ENCODE results near the gene TCF12.

TCF12 gene

DNA sequence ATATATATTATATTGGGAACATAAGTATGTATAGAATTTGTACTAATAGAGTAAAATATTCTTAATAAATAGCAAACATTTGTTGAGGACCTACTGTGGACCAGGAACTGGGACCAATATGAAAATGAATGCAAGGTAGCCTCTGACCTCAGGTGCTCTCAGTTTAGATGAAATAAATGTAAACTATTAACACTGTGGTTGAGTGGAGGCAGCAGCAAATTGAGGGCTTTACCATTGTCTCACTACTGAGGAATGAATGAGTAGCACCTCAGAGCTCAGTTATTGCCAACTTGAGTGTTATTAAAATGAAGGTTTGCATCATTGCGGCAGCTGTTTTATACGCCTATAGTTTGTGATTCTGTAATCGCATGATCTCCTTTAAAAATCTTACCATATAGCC lies 366.9 kb downstream of the TCF12 start:
- Mint-ChIP-seq H3K9me3 (no peaks in the 10 kb centered on the region), H3K36me3 (peaks cover 68% of the 10 kb centered on the region), H3K27ac (no peak overlapping the region), H3K4me1 (no peaks in the 10 kb centered on the region), H3K4me3 (no peak overlapping the region)
- ATAC-seq (no peak), DNase-seq (ENCODE audit: low spot score in 2 of 2) (no peak)

DNA sequence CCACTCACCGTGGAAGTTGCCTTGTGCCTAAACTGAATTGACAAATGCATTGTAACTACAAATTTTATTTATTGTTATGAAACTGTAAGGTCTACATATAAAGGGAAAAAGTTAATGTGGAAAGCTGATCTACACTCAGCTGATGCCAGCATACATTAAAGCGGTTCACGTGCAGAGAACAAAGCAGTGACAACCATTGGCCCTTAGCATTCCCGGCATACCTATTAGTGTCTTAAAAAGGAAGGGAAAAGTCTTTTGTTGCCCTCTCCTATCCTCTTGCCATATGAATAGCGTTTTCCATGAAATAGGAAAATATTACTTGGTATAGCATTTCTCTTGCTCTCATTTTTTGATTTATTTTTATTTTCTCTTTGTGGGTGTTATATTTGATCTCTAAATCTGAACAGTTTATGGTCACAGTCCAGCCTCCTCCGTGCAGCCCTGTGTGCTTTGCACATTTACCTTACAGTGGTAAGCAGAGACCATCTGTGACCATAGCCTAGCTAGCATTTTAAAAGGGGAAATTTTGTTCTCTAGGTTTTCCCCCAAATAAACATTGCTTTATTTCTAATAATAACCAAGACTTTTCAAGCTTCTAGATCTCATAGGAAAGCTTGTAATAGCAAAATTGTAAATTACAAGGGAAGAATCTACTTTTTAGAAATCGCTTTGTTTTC lies 368.1 kb downstream of the TCF12 start:
- H3K4me3 Mint-ChIP-seq, result no peak overlapping the region

DNA sequence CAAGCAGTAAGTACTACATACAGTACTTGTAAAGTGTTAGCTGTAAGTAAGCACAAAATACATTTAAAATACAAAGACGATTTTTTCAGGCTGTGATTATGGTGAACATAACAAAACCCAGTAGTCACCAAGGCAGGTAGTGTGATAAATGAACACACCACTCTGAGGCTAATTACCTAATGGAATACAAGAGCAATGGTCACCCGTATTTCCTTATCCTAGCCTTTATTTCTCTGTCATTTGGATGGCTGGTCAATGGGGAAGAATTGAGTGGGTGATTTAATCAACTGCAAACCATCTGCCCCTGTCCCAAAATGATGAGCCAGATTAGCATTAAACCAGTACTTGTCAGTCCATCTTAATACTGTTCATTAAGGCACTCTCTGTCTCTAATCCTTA lies 368.7 kb downstream of the TCF12 start:
- DNase-seq (ENCODE audit: low spot score in 2 of 2), result no peak
- no peaks in the 10 kb centered on the region for H3K9me3 Mint-ChIP-seq
- no peaks in the 10 kb centered on the region for H3K4me1 Mint-ChIP-seq
- H3K36me3 Mint-ChIP-seq, result peaks cover 59% of the 10 kb centered on the region
- no peak for ATAC-seq
- no peak overlapping the region for H3K27ac Mint-ChIP-seq
- no peak overlapping the region for H3K4me3 Mint-ChIP-seq

More for the DNA sequence above, 368.1 kb downstream of the TCF12 start:
- no peak for ATAC-seq
- Mint-ChIP-seq H3K27ac (no peak overlapping the region), H3K36me3 (peaks cover 64% of the 10 kb centered on the region), H3K4me1 (no peaks in the 10 kb centered on the region), H3K9me3 (no peaks in the 10 kb centered on the region)
- no peak for DNase-seq (ENCODE audit: low spot score in 2 of 2)

- DNase-seq (ENCODE audit: low spot score in 2 of 2) (no peak), ATAC-seq (no peak)
- Mint-ChIP-seq H3K27ac (no peak overlapping the region), H3K4me3 (no peak overlapping the region), H3K36me3 (peaks cover 40% of the 10 kb centered on the region), H3K4me1 (no peaks in the 10 kb centered on the region), H3K9me3 (no peaks in the 10 kb centered on the region)
These were observed 370.6 kb downstream of the TCF12 start for GRCh38 chr15:57288926-57289580.

- Mint-ChIP-seq H3K4me1 (no peaks in the 10 kb centered on the region), H3K27ac (no peak overlapping the region), H3K9me3 (no peaks in the 10 kb centered on the region), H3K36me3 (peaks cover 31% of the 10 kb centered on the region), H3K4me3 (no peak overlapping the region)
- DNase-seq (ENCODE audit: low spot score in 2 of 2), result no peak
- ATAC-seq, result no peak
These were observed 371.7 kb downstream of the TCF12 start for GRCh38 chr15:57290187-57290586.

DNA sequence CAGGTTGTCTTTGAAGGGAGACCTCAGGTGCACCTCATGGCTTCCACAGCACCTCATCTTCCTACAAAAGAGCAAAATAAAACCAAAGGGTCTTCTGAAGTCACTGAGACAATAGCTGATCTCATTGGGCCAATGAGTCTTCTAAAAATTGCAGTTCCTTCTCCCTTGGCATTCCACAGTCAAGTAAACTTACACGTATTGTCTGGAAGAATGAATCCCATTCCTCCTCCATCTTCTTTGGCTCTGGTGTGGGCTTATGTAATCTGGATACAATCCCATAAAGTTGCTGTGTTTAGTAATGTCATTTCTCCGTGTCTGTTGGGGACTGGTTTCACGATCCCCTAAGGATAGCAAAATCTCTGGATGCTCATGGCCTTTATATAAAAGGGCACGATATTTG lies 372.4 kb downstream of the TCF12 start:
- Mint-ChIP-seq H3K27ac (no peak overlapping the region), H3K4me1 (no peaks in the 10 kb centered on the region), H3K9me3 (no peaks in the 10 kb centered on the region), H3K36me3 (peaks cover 28% of the 10 kb centered on the region), H3K4me3 (no peak overlapping the region)
- no peak for DNase-seq (ENCODE audit: low spot score in 2 of 2)
- no peak for ATAC-seq

DNA sequence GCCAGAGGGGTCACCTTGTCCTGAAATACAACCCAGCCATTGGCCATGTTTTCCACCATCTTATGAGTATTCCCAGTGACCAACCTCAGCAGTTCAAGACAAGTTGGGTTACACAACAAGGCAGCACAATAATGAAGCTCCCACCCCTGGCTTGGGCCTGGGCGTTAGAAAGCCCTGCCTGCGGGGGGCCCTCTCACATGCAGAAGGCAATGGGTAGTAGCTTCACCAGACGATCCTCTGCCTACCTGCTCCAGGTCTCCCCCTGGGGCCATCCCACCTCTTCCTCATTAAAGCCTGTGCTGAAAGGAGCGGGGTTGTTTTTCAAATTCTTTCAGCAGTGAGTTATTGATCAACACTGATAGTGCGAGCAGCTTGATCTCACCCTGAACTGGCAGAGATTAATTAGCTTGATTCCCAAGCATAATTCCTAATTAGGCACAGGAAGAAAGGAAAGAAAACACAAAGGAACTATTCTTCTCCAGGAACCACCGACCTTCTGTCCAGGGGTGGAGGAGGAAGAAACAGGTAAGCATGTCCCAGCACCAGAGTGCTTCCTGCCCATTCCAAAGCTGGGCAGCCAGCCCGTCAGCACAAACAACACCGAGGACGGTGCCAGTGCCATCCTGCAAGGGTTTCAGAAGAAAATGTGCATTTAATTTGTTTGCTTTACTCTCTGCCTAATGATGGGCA lies 378.2 kb downstream of the TCF12 start:
- H3K27ac Mint-ChIP-seq, result no peak overlapping the region
- H3K36me3 Mint-ChIP-seq, result no peaks in the 10 kb centered on the region
- H3K4me3 Mint-ChIP-seq, result no peak overlapping the region
- DNase-seq (ENCODE audit: low spot score in 2 of 2) (no peak), ATAC-seq (no peak)
- no peaks in the 10 kb centered on the region for H3K9me3 Mint-ChIP-seq
- peaks cover 15% of the 10 kb centered on the region for H3K4me1 Mint-ChIP-seq

GRCh38 chr15:57297163-57297593 lies 378.7 kb downstream of the TCF12 start:
- DNase-seq (ENCODE audit: low spot score in 2 of 2) (no peak), ATAC-seq (no peak)
- Mint-ChIP-seq H3K27ac (no peak overlapping the region), H3K9me3 (no peaks in the 10 kb centered on the region), H3K4me1 (peaks cover 15% of the 10 kb centered on the region), H3K4me3 (no peak overlapping the region), H3K36me3 (no peaks in the 10 kb centered on the region)

DNA sequence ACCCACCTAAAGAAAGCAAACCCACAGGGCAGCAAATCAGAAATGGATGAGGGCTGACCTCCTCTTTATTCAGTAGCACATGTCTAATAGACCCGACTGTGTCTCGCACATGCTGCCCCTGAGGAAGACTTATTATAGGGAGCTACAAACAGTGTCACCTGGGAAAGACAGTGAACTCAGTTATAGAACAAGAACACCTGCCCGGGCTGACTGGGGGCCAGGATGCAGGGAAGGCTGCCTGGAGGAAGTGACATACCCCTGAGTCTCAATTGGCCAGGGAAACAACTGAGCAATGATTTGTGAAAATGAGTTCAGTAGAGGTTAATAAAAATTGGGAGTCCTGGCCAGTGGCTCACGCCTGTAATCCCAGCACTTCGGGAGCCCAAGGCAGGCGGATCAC lies 379.2 kb downstream of the TCF12 start:
- Mint-ChIP-seq H3K4me3 (no peak overlapping the region), H3K4me1 (peaks cover 15% of the 10 kb centered on the region), H3K9me3 (no peaks in the 10 kb centered on the region), H3K27ac (no peak overlapping the region), H3K36me3 (no peaks in the 10 kb centered on the region)
- DNase-seq (ENCODE audit: low spot score in 2 of 2) (no peak), ATAC-seq (no peak)

- Mint-ChIP-seq H3K9me3 (no peaks in the 10 kb centered on the region), H3K36me3 (no peaks in the 10 kb centered on the region), H3K4me1 (peaks cover 15% of the 10 kb centered on the region), H3K4me3 (no peak overlapping the region), H3K27ac (peak overlapping the region; percentile 60)
- DNase-seq (ENCODE audit: low spot score in 2 of 2) (no peak), ATAC-seq (no peak)
These were observed 379.8 kb downstream of the TCF12 start for GRCh38 chr15:57298204-57298603.

DNA sequence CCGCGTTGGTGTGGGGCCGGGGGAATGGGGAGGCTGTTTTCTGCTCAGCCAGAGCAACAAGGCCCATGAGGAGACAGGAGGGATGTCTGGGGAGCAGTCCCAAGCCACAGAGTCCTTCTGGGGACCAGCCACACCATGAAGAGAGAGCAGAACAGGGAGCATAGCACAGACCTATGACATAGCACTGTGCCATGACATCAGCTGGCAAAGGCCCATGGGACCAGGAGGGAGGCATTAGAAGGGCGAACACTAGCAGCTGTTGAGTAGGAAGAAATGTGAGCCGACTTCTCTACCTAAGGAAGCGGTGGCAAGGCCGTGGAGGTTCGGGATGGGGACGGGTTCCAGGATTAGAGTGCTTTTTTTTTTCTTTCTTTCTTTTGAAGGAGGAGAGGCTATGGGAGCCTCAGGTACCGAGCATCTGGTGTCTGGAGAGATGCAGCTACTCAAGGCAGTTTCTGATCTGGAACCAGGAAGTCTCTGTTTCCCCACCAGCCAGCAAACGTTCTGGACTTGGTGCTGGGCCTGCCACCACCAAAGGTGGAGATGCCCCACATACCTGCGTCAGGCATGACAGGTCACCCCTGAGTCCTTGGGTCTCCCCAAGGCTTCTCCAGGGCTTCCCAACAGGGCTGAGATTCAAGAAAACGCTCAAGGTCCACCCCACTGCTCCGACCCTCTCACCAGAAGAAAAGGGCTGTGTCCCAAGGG lies 380.6 kb downstream of the TCF12 start:
- ATAC-seq, result peak; percentile 38
- H3K27ac Mint-ChIP-seq, result peak overlapping the region; percentile 60
- no peaks in the 10 kb centered on the region for H3K9me3 Mint-ChIP-seq
- DNase-seq (ENCODE audit: low spot score in 2 of 2), result no peak
- H3K36me3 Mint-ChIP-seq, result no peaks in the 10 kb centered on the region
- no peak overlapping the region for H3K4me3 Mint-ChIP-seq
- H3K4me1 Mint-ChIP-seq, result peaks cover 15% of the 10 kb centered on the region

GRCh38 chr15:57301307-57301706 lies 382.9 kb downstream of the TCF12 start:
- peak overlapping the region; percentile 5 for H3K4me3 Mint-ChIP-seq
- ATAC-seq (no peak), DNase-seq (ENCODE audit: low spot score in 2 of 2) (no peak)
- no peak overlapping the region for H3K27ac Mint-ChIP-seq
- H3K9me3 Mint-ChIP-seq, result no peaks in the 10 kb centered on the region
- peaks cover 21% of the 10 kb centered on the region for H3K4me1 Mint-ChIP-seq
- no peaks in the 10 kb centered on the region for H3K36me3 Mint-ChIP-seq

DNA sequence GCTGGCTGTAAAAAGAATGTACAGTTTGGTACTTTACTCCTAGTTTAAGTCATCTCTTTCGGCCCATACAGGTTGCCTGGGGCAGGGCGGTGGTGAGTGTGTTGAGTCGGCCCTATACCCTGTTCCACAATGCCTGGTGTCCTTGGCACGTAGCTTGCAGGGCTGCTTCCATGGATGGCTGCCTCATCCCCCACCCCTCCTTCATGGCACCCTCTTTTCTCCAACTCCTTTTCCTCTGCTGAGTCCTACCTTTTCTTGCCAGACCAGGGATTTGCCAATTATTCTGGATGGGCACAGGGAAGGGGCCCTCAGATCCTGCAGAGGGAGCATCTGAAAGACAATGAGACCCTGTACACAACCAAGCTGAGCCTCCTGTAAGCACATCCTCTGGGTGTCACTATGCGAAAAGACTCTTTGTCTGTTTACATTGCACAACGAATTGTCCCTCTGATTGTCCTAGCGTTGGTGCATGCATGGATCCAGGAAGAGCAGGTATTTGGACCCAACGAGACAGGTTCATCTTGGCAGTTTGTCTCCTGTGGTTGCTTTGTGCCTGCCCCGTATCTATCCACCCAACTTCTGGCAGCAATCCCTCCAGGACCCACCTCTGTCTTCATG lies 384.3 kb downstream of the TCF12 start:
- Mint-ChIP-seq H3K36me3 (no peaks in the 10 kb centered on the region), H3K9me3 (no peaks in the 10 kb centered on the region), H3K4me1 (peaks cover 21% of the 10 kb centered on the region), H3K4me3 (no peak overlapping the region), H3K27ac (no peak overlapping the region)
- DNase-seq (ENCODE audit: low spot score in 2 of 2) (no peak), ATAC-seq (no peak)

GRCh38 chr15:57305009-57305408 lies 386.6 kb downstream of the TCF12 start:
- no peaks in the 10 kb centered on the region for H3K36me3 Mint-ChIP-seq

More at GRCh38 chr15:57305009-57305408, 386.6 kb downstream of the TCF12 start:
- no peak overlapping the region for H3K4me3 Mint-ChIP-seq
- H3K9me3 Mint-ChIP-seq, result no peaks in the 10 kb centered on the region
- ATAC-seq (no peak), DNase-seq (ENCODE audit: low spot score in 2 of 2) (no peak)
- H3K4me1 Mint-ChIP-seq, result peaks cover 7% of the 10 kb centered on the region
- H3K27ac Mint-ChIP-seq, result no peak overlapping the region

All from stimulated activated effector memory CD8-positive, alpha-beta T cell treated with anti-CD3 and anti-CD28 coated beads, Interleukin-12 subunit alpha, Interleukin-12 subunit beta, amount 100 ng/mL, for 72 hours (primary cell).